ENCODE data around the gene PHYKPL.

PHYKPL gene

DNA sequence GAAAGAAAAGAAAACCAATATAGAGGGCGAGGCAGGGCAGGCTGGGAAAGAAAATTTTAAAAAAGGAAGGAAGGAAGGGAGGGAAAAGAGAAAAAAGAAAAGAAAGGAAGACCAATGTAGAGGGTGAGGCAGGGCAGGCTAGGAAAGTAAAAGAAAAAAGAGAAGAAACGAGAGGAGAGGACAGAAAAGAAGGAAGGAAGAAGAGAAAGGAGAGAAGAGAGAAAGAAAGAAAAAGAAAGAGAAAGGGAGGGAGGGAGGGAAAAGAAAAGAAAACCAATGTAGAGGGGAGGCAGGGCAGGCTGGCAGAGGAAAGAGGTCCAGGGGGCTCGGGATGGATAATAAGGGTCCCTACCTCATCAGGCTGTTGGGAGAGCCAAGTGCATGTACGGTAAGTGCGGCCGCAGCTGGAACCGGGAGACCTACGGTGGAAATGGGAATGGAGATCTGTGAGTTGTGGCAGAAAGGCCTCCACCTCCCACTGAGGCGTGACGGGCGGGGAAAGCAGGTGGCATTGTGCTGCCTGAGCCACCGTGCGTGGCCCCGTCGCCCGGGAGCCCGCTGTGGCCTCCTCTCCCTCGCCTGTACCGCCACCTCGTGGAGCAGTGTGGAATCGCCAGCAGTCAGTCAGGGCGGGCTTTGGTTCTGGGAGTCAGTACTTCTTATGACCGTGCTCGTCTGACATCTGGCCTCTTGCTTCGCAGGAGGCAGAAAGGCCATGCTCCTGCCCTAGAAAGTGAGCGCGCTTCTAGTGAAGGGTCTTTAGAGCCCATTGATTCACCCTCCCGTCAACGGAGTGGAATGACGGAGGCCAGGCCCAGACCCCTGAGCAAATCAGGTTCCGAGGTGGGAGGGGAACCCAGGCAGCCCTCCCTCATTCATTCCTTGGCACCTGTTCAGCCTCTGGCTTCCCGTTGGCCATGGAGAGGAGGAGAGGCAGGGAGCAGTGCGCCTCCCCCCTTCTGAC lies 68.5 kb downstream of the PHYKPL start:
- H3K4me3 ChIP-seq = no peak overlapping the region

DNA sequence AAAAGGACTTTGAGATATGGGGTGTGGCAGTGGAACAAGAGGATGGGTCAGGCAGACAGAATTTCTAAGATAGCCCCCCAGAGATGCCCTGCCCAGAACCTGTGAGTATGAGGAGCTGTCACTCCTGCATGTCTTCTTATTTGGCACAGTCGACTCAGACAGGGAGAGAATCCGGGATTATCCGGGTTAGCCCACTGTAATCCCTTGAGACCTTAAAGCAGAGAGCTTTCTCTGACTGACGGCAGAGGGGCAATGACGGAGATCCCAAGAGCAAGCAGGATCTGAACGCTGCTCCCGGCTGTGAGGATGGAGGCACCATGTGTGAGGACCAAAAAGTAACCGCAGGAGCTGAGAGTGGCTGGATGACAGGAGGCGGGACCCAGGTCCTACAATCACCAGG lies 70.1 kb downstream of the PHYKPL start:
- Histone ChIP-seq H3K4me3 (no peak overlapping the region), H3K27ac (no peak overlapping the region)

More for the DNA sequence above, 68.5 kb downstream of the PHYKPL start:
- H3K27ac ChIP-seq = no peak overlapping the region

DNA sequence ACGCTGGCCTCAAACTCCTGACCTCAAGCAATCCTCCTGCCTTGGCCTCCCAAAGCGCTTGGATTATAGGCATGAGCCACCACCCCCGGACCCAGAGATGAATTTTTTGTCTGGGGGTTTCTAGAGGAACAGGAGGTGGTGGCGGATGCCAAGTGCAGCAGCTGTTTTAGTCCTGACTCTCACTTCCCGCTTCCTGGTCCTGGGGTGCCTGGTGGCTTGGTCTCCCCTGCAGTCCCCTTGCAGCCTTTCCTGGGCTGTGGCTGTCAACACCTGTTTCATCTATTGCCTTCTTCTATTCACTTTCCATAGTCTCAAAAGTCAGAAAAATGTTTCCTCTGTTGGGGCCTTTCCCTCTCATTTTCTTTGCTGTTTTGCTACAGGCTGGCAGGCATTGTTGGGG lies 72.4 kb downstream of the PHYKPL start:
- Histone ChIP-seq H3K27ac (no peak overlapping the region), H3K4me3 (no peak overlapping the region)

Measured in skin epidermis (tissue), 12 donors.